ENCODE measurements around the gene CFAP300. TPM values are rescaled to one million over a fixed set of nuclear protein-coding genes. Genes with fewer than 3 reads are reported as not detected.
A peak's percentile ranks its signal among the peaks of the same experiment; 100 is the strongest.

Gene CFAP300
- total RNA-seq, 1 donor: 12.7 TPM

- H3K4me3 ChIP-seq (ENCODE audit: low read depth, low read length): no peak overlapping the region
- TF ChIP-seq CTCF (IDR thresholded peaks at IDR 0.05; ENCODE audit: insufficient read depth, low read length): no peak
- DNase-seq (ENCODE audit: low read depth): no peak
These were observed 52.5 kb downstream of the CFAP300 start for GRCh38 chr11:102099755-102100154.

- H3K4me3 ChIP-seq (ENCODE audit: low read depth, low read length): peak overlapping the region; percentile 83
- TF ChIP-seq CTCF (IDR thresholded peaks at IDR 0.05; ENCODE audit: insufficient read depth, low read length): no peak
- DNase-seq (ENCODE audit: low read depth): no peak
These were observed 61.6 kb downstream of the CFAP300 start for GRCh38 chr11:102108734-102109440.

GRCh38 chr11:102109896-102110760 is 62.9 kb downstream of the CFAP300 start, which contains the start of gene YAP1:
Gene YAP1 (plus strand): TSS chr11:102110447. CDS start chr11:102110849, 402 bp downstream.
- no peak for TF ChIP-seq CTCF (IDR thresholded peaks at IDR 0.05; ENCODE audit: insufficient read depth, low read length)
- H3K4me3 ChIP-seq (ENCODE audit: low read depth, low read length): peak within 1 kb of the TSS; percentile 83
- DNase-seq (ENCODE audit: low read depth): peak; percentile 91

GRCh38 chr11:102110761-102111010 is 63.4 kb downstream of the CFAP300 start:
- no peak for TF ChIP-seq CTCF (IDR thresholded peaks at IDR 0.05; ENCODE audit: insufficient read depth, low read length)
- DNase-seq (ENCODE audit: low read depth): no peak
- peak overlapping the region; percentile 83 for H3K4me3 ChIP-seq (ENCODE audit: low read depth, low read length)

DNA sequence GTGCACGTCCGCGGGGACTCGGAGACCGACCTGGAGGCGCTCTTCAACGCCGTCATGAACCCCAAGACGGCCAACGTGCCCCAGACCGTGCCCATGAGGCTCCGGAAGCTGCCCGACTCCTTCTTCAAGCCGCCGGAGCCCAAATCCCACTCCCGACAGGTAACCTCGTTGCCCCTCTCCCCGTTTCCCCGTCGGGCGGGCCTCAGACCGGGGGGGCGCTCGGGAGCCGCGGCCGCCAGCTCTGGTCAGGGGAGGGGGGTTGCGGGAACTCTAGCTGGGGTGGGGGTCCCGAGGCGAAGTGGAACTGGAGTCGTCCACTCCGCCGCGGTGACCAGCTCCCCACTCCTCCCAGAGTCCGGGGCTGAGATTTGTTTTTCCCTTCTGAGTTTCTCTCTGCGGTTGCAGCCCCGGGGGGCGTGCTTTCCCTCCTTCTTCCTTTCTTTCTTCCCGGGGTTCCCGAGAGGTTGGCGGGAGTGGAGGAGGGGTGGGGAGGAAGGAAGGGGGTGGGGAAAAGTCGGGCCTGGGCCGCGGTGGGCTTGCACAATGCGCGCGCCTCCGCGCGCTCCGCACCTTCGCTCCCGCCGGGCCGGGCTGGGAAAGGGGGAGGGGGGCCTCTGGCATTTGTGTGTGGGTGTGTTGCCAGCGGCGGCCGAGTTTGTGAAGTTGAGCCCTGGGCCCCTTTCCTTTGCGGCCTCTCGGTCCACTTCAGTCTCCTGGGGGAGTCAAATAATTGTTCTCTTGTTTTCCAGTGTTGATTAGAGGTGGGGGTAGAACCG is 64.0 kb downstream of the CFAP300 start:
- TF ChIP-seq CTCF (IDR thresholded peaks at IDR 0.05; ENCODE audit: insufficient read depth, low read length): peak; percentile 20
- peak overlapping the region; percentile 83 for H3K4me3 ChIP-seq (ENCODE audit: low read depth, low read length)
- DNase-seq (ENCODE audit: low read depth): peak; percentile 77

DNA sequence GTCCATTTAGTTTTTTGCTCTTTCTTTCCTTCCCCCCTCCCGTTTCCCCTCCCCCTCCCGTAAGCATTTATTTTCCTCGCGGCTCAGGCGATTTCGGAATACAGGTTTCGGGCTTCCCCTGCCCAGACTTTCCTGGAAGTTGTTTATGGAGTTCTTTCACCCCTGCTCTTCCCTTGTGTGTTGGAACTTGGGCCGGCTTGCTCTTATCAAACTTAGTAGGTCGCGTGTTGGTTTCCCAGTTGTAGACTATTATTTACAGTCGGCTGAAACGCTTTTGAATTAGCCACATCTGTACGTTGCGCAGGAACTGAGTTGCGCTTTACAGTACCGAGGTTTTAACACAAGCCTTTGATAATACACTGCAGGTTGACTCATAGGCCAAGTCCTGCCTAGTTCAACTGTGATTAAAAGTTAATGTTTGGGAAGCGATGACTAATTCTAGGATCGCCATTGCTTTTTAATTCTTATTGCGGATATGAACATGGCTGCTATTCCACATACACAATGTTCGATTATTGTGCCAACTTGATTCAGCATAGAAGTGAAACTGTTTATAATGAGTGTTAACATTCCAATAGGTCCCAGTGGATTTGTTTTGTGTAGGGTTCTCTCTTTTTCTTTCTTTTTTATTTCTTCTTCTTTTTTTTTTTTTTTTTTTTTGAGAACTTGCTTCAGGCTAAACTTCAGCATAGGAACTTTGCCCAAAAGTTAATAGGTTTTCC is 64.7 kb downstream of the CFAP300 start:
- DNase-seq (ENCODE audit: low read depth): peak; percentile 90
- no peak for TF ChIP-seq CTCF (IDR thresholded peaks at IDR 0.05; ENCODE audit: insufficient read depth, low read length)
- peak overlapping the region; percentile 83 for H3K4me3 ChIP-seq (ENCODE audit: low read depth, low read length)
